ENCODE results near the gene PMAIP1.

PMAIP1 gene

GRCh38 chr18:59926131-59926530 lies 26.3 kb downstream of the PMAIP1 start:
- ChIA-PET CTCF (no interaction called here), POLR2A (no interaction called here)

GRCh38 chr18:59927246-59927825 lies 27.5 kb downstream of the PMAIP1 start:
- POLR2A ChIA-PET: interaction anchor here (1.0 kb wide), 1 partner anchor 28 kb away, joined by 3 read pairs; the partner anchor contains the start of gene PMAIP1

More at GRCh38 chr18:59926131-59926530, 26.3 kb downstream of the PMAIP1 start:
- no peak for TF ChIP-seq CTCF (IDR thresholded peaks at IDR 0.05; ENCODE audit: insufficient read depth, low read length, missing control alignments)
- DNase-seq (ENCODE audit: low read depth, low spot score): no peak
- no peak overlapping the region for H3K4me3 ChIP-seq (ENCODE audit: low read depth, low read length)

GRCh38 chr18:59928201-59928600 lies 28.4 kb downstream of the PMAIP1 start:
- no peak for DNase-seq (ENCODE audit: low read depth, low spot score)
- ChIA-PET POLR2A (no interaction called here), CTCF (interaction anchor here (1.3 kb wide), 1 partner anchor 25 kb away, joined by 5 read pairs; no protein-coding TSS in a partner anchor)
- H3K4me3 ChIP-seq (ENCODE audit: low read depth, low read length): no peak overlapping the region
- TF ChIP-seq CTCF (IDR thresholded peaks at IDR 0.05; ENCODE audit: insufficient read depth, low read length, missing control alignments): no peak

More at GRCh38 chr18:59927246-59927825, 27.5 kb downstream of the PMAIP1 start:
- CTCF ChIA-PET: interaction anchor here (0.9 to 1.2 kb wide), 2 partner anchors 9 to 87 kb away, joined by 3 read pairs; no protein-coding TSS in a partner anchor
- H3K4me3 ChIP-seq (ENCODE audit: low read depth, low read length): no peak overlapping the region
- TF ChIP-seq CTCF (IDR thresholded peaks at IDR 0.05; ENCODE audit: insufficient read depth, low read length, missing control alignments): no peak
- no peak for DNase-seq (ENCODE audit: low read depth, low spot score)

GRCh38 chr18:59929621-59930295 lies 30.0 kb downstream of the PMAIP1 start:
- DNase-seq (ENCODE audit: low read depth, low spot score): no peak
- TF ChIP-seq CTCF (IDR thresholded peaks at IDR 0.05; ENCODE audit: insufficient read depth, low read length, missing control alignments): no peak
- H3K4me3 ChIP-seq (ENCODE audit: low read depth, low read length): no peak overlapping the region
- ChIA-PET CTCF (interaction anchor here (1.3 kb wide), 1 partner anchor 24 kb away, joined by 5 read pairs; no protein-coding TSS in a partner anchor), POLR2A (no interaction called here)

DNA sequence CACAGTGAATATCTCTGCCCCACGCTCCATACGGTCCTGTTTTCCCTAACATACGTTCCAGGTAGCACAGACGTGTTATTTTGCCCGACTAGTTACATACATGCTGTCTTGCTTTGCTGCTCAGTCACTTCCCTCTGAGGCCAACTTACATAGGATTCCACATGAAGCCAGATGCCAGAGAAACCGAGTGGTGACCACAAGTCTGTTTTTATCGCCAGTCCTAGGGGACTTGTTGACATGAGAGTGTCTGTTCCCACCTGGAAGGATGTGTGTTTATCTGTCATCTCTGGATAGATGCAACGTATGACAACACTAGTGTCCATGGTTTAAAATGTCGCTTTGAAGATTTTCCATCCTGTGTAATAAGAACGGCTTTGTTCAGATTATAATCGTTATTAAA lies 32.6 kb downstream of the PMAIP1 start:
- ChIA-PET POLR2A (no interaction called here), CTCF (interaction anchor here (1.3 kb wide), 1 partner anchor 8 kb away, joined by 4 read pairs; no protein-coding TSS in a partner anchor)
- TF ChIP-seq CTCF (IDR thresholded peaks at IDR 0.05; ENCODE audit: insufficient read depth, low read length, missing control alignments): no peak
- no peak overlapping the region for H3K4me3 ChIP-seq (ENCODE audit: low read depth, low read length)
- no peak for DNase-seq (ENCODE audit: low read depth, low spot score)

- DNase-seq (ENCODE audit: low read depth, low spot score): no peak
- no peak for TF ChIP-seq CTCF (IDR thresholded peaks at IDR 0.05; ENCODE audit: insufficient read depth, low read length, missing control alignments)
- H3K4me3 ChIP-seq (ENCODE audit: low read depth, low read length): no peak overlapping the region
- POLR2A ChIA-PET: no interaction called here
- CTCF ChIA-PET: interaction anchor here (1.2 kb wide), 1 partner anchor 115 kb away, joined by 3 read pairs; no protein-coding TSS in a partner anchor
Measured at GRCh38 chr18:59938676-59939075, 38.9 kb downstream of the PMAIP1 start.

All from AG04449 (cell line).